ENCODE measurements around the gene HSPA4L. TPM values are rescaled to one million over a fixed set of nuclear protein-coding genes. Genes with fewer than 3 reads are reported as not detected.

Gene HSPA4L
- total and polyA plus RNA-seq, 2 donors from 2014 or later: 8.8 to 13.5 TPM

DNA sequence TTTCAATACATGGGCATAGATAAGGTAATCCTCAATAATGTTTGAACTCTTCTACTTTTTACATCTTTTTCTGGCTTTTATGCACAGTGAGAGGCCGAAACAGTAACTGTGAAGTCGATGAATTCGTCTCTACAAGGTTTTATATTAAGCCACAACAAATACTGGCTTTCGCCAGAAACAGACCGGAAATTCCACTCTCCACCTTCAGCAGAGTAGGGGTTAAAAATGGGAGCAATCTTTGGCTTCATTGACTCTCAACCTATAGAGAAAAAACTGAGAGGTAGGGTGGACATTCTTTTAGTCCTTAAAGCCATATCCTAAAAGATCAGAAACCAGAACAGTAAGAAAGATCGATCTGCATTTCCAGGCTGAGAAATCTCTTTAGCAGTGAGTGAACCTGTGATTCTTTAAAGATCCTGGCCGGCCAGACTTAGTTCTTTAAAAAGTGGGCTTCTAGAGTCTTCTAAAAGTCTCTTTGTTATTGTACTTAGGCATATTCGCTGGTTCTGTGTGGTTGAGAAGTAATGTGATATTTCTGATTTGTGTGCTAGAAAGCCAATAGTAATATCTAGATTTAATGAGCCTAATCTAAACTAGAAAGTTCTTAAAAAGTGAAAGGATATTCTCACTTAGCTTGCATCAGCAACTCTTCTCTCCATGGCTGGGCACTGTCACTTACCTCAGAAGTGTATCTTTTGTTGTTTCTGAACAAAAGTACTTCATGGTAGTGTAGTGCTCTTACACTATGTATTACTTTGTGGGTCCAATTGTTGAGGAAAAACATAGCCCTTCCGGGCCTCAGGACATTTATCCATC lies 2.0 kb downstream of the HSPA4L start:
- Histone ChIP-seq H3K4me3 (ENCODE audit: low read length in 3 of 3) (peak overlapping the region in 2 of 3 donors; percentile 98 to 99), H3K27ac (ENCODE audit: low read depth in 2 of 2, low read length in 2 of 2) (peak overlapping the region; percentile 78 to 94)
- intact Hi-C loops (cut with DNase I): no loop called here

GRCh38 chr4:127788517-127788916 lies 6.4 kb downstream of the HSPA4L start:
- no peak overlapping the region for H3K27ac ChIP-seq (ENCODE audit: low read depth in 2 of 2, low read length in 2 of 2)
- H3K27me3 ChIP-seq (ENCODE audit: control insufficient read depth, insufficient read depth, low read length): no peaks in the 10 kb centered on the region
- H3K9me3 ChIP-seq (ENCODE audit: control insufficient read depth in 2 of 3, insufficient read depth in 1 of 3, low read length in 3 of 3): no peaks in the 10 kb centered on the region
- no peak overlapping the region for H3K9ac ChIP-seq (ENCODE audit: low read length in 3 of 3)
- no peak for FAIRE-seq
- no peak overlapping the region for H3K4me3 ChIP-seq (ENCODE audit: low read length in 3 of 3)
- intact Hi-C loops (cut with DNase I): no loop called here
- DNase-seq: no peak
- no peaks in the 10 kb centered on the region for H3K36me3 ChIP-seq (ENCODE audit: control insufficient read depth in 2 of 3, insufficient read depth in 3 of 3, low read length in 3 of 3)
- TF ChIP-seq, protein P1, sequence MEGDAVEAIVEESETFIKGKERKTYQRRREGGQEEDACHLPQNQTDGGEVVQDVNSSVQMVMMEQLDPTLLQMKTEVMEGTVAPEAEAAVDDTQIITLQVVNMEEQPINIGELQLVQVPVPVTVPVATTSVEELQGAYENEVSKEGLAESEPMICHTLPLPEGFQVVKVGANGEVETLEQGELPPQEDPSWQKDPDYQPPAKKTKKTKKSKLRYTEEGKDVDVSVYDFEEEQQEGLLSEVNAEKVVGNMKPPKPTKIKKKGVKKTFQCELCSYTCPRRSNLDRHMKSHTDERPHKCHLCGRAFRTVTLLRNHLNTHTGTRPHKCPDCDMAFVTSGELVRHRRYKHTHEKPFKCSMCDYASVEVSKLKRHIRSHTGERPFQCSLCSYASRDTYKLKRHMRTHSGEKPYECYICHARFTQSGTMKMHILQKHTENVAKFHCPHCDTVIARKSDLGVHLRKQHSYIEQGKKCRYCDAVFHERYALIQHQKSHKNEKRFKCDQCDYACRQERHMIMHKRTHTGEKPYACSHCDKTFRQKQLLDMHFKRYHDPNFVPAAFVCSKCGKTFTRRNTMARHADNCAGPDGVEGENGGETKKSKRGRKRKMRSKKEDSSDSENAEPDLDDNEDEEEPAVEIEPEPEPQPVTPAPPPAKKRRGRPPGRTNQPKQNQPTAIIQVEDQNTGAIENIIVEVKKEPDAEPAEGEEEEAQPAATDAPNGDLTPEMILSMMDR (IDR thresholded peaks at IDR 0.05; ENCODE audit: borderline replicate concordance, extremely low read depth, insufficient read depth): no peak
- no peaks in the 10 kb centered on the region for H3K4me1 ChIP-seq (ENCODE audit: control insufficient read depth in 2 of 3, insufficient read depth in 2 of 3, low read depth in 1 of 3, low read length in 3 of 3)

More for the DNA sequence above, 2.0 kb downstream of the HSPA4L start:
- TF ChIP-seq, protein P1 (IDR thresholded peaks at IDR 0.05; ENCODE audit: borderline replicate concordance, extremely low read depth, insufficient read depth): no peak
- Histone ChIP-seq H3K9ac (ENCODE audit: low read length in 3 of 3) (peak overlapping the region in 1 of 3 donors; percentile 99), H3K36me3 (ENCODE audit: control insufficient read depth in 2 of 3, insufficient read depth in 3 of 3, low read length in 3 of 3) (no peaks in the 10 kb centered on the region), H3K9me3 (ENCODE audit: control insufficient read depth in 2 of 3, insufficient read depth in 1 of 3, low read length in 3 of 3) (no peaks in the 10 kb centered on the region), H3K4me1 (ENCODE audit: control insufficient read depth in 2 of 3, insufficient read depth in 2 of 3, low read depth in 1 of 3, low read length in 3 of 3) (no peaks in the 10 kb centered on the region), H3K27me3 (ENCODE audit: control insufficient read depth, insufficient read depth, low read length) (no peaks in the 10 kb centered on the region)
- FAIRE-seq: no peak
- peak in 1 of 5 donors; percentile 12 for DNase-seq

DNA sequence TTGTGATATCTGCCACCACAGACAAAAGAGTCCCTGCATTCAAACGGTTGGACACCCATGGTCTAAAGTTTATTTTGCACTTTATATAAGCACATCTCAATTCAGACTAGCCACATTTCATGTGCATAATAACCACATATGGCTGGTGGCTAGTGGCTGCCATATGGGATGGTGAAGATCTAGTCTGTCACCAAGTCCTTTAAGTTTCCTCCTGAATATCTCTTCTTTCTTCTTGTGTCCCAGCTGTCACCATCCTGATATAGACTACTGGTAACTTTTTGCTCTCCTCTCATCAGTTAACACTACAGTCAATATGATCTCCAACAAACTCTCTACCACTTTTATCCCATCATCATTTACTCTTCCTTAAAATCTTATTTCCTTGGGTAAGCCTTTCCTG lies 9.3 kb downstream of the HSPA4L start:
- Histone ChIP-seq H3K27me3 (ENCODE audit: control insufficient read depth, insufficient read depth, low read length) (no peaks in the 10 kb centered on the region), H3K9ac (ENCODE audit: low read length in 3 of 3) (no peak overlapping the region), H3K27ac (ENCODE audit: low read depth in 2 of 2, low read length in 2 of 2) (no peak overlapping the region), H3K9me3 (ENCODE audit: control insufficient read depth in 2 of 3, insufficient read depth in 1 of 3, low read length in 3 of 3) (no peaks in the 10 kb centered on the region), H3K4me3 (ENCODE audit: low read length in 3 of 3) (no peak overlapping the region), H3K4me1 (ENCODE audit: control insufficient read depth in 2 of 3, insufficient read depth in 2 of 3, low read depth in 1 of 3, low read length in 3 of 3) (no peaks in the 10 kb centered on the region), H3K36me3 (ENCODE audit: control insufficient read depth in 2 of 3, insufficient read depth in 3 of 3, low read length in 3 of 3) (no peaks in the 10 kb centered on the region)
- no peak for DNase-seq
- FAIRE-seq: no peak
- TF ChIP-seq, protein P1 (IDR thresholded peaks at IDR 0.05; ENCODE audit: borderline replicate concordance, extremely low read depth, insufficient read depth): no peak
- intact Hi-C loops (cut with DNase I): no loop called here
